SU-DHL-6 (cell line): ENCODE measurements around the gene VPS4A.
"Not testable (repeated sequence)": the region's sequence is repeated elsewhere in the genome, so short reads cannot be mapped to it uniquely, and the experiment has no call there.

ENCODE experiments used
- H2AFZ ChIP-seq: fragments of 200-600 bp; sonication (generic); 2 replicates; pipeline ENCODE4 v1.6.1; 2014; ENCODE audit warnings: low read depth, mild to moderate bottlenecking, moderate library complexity, mixed read lengths, antibody characterized with exemption, low read length; ENCODE audit not compliant: severe bottlenecking
- H3F3A ChIP-seq: fragments of 200-600 bp; shearing (Covaris generic); 2 replicates; pipeline ENCODE4 v1.6.0; 2016; ENCODE audit warnings: antibody characterized with exemption, mild to moderate bottlenecking; ENCODE audit not compliant: insufficient read depth
- H3K27ac ChIP-seq: fragments of 200-600 bp; sonication (generic); 2 replicates; pipeline ENCODE4 v1.5.1; 2016; ENCODE audit warnings: low read depth, mild to moderate bottlenecking, low read length, moderate library complexity, mixed read lengths
- H3K27me3 ChIP-seq: fragments of 200-600 bp; sonication (generic), shearing (Covaris generic); 2 replicates; pipeline ENCODE4 v1.6.0; 2014; ENCODE audit warnings: mild to moderate bottlenecking, low read length
- H3K36me3 ChIP-seq: fragments of 200-600 bp; sonication (generic); 2 replicates; pipeline ENCODE4 v1.6.1; 2014; ENCODE audit warnings: mild to moderate bottlenecking, low read length, mixed read lengths
- H3K4me2 ChIP-seq: fragments of 300-600, 200-600 bp; shearing (Covaris generic), sonication (generic); 2 replicates; pipeline ENCODE4 v1.6.0; 2014; ENCODE audit warnings: low read length, low read depth, mild to moderate bottlenecking; ENCODE audit not compliant: poor library complexity, severe bottlenecking
- H3K4me3 ChIP-seq: fragments of 200-600 bp; sonication (generic); 2 replicates; pipeline ENCODE4 v1.5.1; 2014; ENCODE audit warnings: antibody characterized with exemption, low read length, mild to moderate bottlenecking, mixed read lengths; ENCODE audit not compliant: insufficient read depth, poor library complexity, severe bottlenecking
- H3K79me2 ChIP-seq: fragments of 200-600 bp; sonication (generic); 2 replicates; pipeline ENCODE4 v1.6.1; 2014; ENCODE audit warnings: mild to moderate bottlenecking, low read length, moderate library complexity; ENCODE audit not compliant: insufficient read depth
- H3K9ac ChIP-seq: fragments of 200-600 bp; sonication (generic); 2 replicates; pipeline ENCODE4 v1.7.0; 2014; ENCODE audit warnings: mild to moderate bottlenecking, low read length
- H3K9me2 ChIP-seq: fragments of 200-600 bp; sonication (generic); replicated peaks from 2 replicates; pipeline ENCODE4 v1.6.1; 2014; ENCODE audit warnings: low read length; ENCODE audit not compliant: insufficient read depth
- H3K9me3 ChIP-seq: fragments of 200-600 bp; sonication (generic); 2 replicates; pipeline ENCODE4 v1.6.1; 2014; ENCODE audit warnings: low read length, mixed read lengths; ENCODE audit not compliant: insufficient read depth
- H4K20me1 ChIP-seq: fragments of 200-600 bp; sonication (generic); 2 replicates; pipeline ENCODE4 v1.6.1; 2014; ENCODE audit warnings: low read depth, mild to moderate bottlenecking, antibody characterized with exemption, low read length, moderate library complexity, mixed read lengths
- CTCF ChIP-seq: fragments of 200-600 bp; sonication (generic); IDR thresholded peaks from one replicate; pipeline ENCODE4 v1.5.1; 2017; ENCODE audit warnings: antibody characterized with exemption, mild to moderate bottlenecking, low read length, moderate library complexity; ENCODE audit not compliant: insufficient read depth, poor library complexity, severe bottlenecking
- EZH2phosphoT487 ChIP-seq: fragments of 200-600 bp; sonication (generic), shearing (Covaris generic); conservative IDR thresholded peaks from 2 replicates; pipeline ENCODE4 v1.6.1; 2018; ENCODE audit warnings: mild to moderate bottlenecking, antibody characterized with exemption, low read length, moderate library complexity, mixed read lengths

VPS4A gene

GRCh38 chr16:69294051-69294450 lies 17.1 kb upstream of the VPS4A start:
- no peaks in the 10 kb centered on the region for H3K27me3 ChIP-seq
- no peak overlapping the region for H3K4me2 ChIP-seq
- TF ChIP-seq CTCF, result no peak
- no peak for TF ChIP-seq EZH2phosphoT487
- H3K9ac ChIP-seq, result no peak overlapping the region
- H3K36me3 ChIP-seq, result no peaks in the 10 kb centered on the region
- H2AFZ ChIP-seq, result no peak overlapping the region
- H3K79me2 ChIP-seq, result no peaks in the 10 kb centered on the region
- no peak overlapping the region for H3K27ac ChIP-seq
- no peaks in the 10 kb centered on the region for H4K20me1 ChIP-seq
- no peaks in the 10 kb centered on the region for H3K9me3 ChIP-seq
- H3F3A ChIP-seq, result no peaks in the 10 kb centered on the region
- H3K4me3 ChIP-seq, result no peak overlapping the region
- no peaks in the 10 kb centered on the region for H3K9me2 ChIP-seq

- H4K20me1 ChIP-seq, H2AFZ ChIP-seq, H3K4me2 ChIP-seq, H3K9me2 ChIP-seq, H3K27me3 ChIP-seq, H3K4me3 ChIP-seq, H3K79me2 ChIP-seq, H3K27ac ChIP-seq, H3K36me3 ChIP-seq, H3F3A ChIP-seq, H3K9ac ChIP-seq, H3K9me3 ChIP-seq: not testable (repeated sequence)
Measured at GRCh38 chr16:69296771-69297170, 14.4 kb upstream of the VPS4A start.

GRCh38 chr16:69298261-69298660 lies 12.9 kb upstream of the VPS4A start:
- no peaks in the 10 kb centered on the region for H3K27me3 ChIP-seq
- no peak overlapping the region for H3K9ac ChIP-seq
- H3K9me3 ChIP-seq, result no peaks in the 10 kb centered on the region
- H3K9me2 ChIP-seq, result no peaks in the 10 kb centered on the region
- H4K20me1 ChIP-seq, result no peaks in the 10 kb centered on the region
- no peaks in the 10 kb centered on the region for H3F3A ChIP-seq
- H3K27ac ChIP-seq, result no peak overlapping the region
- H3K4me3 ChIP-seq, result no peak overlapping the region
- no peaks in the 10 kb centered on the region; the same call in 1 of the 2 replicates for H3K36me3 ChIP-seq
- H2AFZ ChIP-seq, result no peak overlapping the region
- no peaks in the 10 kb centered on the region for H3K79me2 ChIP-seq
- TF ChIP-seq EZH2phosphoT487, result no peak
- no peak for TF ChIP-seq CTCF
- no peak overlapping the region for H3K4me2 ChIP-seq

GRCh38 chr16:69301187-69301586 lies 10.0 kb upstream of the VPS4A start:
- TF ChIP-seq CTCF (no peak), EZH2phosphoT487 (no peak)
- Histone ChIP-seq H4K20me1 (no peaks in the 10 kb centered on the region), H3K4me2 (no peak overlapping the region), H3K4me3 (no peak overlapping the region), H3K27me3 (no peaks in the 10 kb centered on the region), H3K9ac (no peak overlapping the region), H3K9me2 (no peaks in the 10 kb centered on the region), H3K79me2 (no peaks in the 10 kb centered on the region), H3K27ac (no peak overlapping the region), H3F3A (no peaks in the 10 kb centered on the region), H3K36me3 (no peaks in the 10 kb centered on the region; the same call in 1 of the 2 replicates), H3K9me3 (no peaks in the 10 kb centered on the region), H2AFZ (no peak overlapping the region)
